Kidney capillary endothelial cell (primary cell): ENCODE measurements around the gene MPLKIP.
A peak's percentile ranks its signal among the peaks of the same experiment; 100 is the strongest.
"Not testable (repeated sequence)": the region's sequence is repeated elsewhere in the genome, so short reads cannot be mapped to it uniquely, and the experiment has no call there.

Experiments used
- DNase-seq: peaks from one replicate; pipeline ENCODE4 v3.0.0-alpha.2; 2018; ENCODE audit warnings: low spot score

The MPLKIP gene

DNA sequence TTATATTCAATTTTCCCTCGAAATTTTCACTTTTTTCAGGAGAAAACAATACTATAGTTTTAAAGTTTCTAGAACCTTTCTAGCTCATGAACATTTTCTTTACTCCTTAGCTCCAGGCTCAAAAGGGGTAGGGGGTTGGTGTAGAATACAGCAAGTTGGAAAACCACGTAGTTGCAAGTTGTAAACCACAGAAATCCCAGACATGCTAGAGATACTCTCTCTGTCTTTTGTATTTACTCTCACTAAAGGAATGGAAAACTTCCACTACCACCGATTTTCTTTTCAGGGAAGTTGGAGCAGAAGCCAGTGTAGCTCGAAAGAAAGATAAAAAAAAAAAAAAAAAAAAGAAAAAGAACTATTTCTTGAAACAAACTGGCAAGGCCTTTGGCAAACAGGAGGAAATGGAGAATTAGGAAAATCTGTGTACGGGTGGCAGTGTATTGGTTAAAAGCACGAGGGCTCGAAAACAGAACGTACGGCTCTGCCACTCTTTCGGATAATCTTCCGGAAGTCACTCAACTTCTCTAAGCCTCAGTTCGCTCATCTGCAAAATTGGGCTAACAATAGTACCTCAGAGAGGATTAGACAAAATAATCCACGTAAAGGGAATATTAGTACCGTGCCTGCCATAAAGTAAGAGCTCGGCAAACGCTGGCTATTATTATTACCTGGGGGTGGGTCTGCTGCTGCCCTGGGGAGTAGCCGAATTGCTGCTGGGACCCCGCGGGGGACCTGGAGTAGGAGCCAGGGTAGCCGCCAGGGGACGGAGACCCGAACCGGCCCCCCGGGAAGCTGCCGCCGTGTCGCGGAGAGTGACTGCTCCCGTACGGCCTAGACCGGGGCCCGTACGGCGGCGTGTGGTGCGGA lies 628 bp downstream of the MPLKIP start:
- peak; percentile 19 for DNase-seq

DNA sequence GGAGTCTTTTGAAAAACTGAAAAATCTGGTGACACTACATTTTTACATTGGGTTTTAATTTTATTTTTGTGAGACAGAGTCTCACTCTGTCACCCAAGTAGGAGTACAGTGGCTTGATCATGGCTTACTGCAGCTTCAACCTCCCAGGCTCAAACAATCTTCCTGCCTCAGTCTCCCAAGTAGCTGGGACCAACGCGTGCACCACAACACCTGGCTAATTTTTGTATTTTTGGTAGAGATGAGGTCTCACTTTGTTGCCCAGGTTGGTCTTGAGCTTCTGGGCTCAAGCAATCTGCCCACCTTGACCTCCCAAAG lies 11.5 kb downstream of the MPLKIP start:
- DNase-seq: no peak

DNA sequence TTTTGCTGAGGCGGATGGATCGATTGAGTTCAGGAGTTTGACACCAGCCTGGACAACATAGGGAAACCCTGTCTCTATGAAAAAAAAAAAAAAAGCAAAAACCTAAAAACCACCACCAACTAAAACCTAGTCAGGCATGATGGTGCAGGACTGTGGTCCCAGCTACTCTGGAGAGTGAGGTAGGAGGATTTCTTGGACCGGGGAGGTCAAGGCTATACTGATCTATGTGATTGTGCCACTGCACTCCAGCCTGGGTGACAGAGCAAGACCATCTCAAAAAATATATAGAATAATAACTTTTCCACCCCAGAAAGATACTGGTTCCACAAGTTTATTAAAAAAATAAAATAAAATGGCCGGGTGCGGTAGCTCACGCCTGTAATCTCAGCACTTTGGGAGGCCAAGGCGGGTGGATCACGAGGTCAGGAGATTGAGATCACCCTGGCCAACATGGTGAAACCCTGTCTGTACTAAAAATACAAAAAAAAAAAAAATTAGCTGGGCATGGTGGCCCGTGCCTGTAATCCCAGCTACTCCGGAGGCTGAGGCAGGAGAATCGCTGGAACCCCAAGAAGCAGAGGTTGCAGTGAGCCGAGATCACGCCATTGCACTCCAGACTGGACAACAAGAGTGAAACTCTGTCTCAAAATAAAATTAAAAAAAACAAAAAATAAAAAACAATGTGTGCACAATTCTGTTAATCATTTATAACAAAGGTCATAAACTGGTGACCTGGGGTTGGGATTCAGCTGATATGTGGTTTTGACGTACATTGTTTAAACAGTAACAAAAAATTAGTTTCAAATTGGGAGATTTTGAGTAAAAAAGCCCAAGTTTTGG lies 12.1 kb downstream of the MPLKIP start:
- not testable (repeated sequence) for DNase-seq

DNA sequence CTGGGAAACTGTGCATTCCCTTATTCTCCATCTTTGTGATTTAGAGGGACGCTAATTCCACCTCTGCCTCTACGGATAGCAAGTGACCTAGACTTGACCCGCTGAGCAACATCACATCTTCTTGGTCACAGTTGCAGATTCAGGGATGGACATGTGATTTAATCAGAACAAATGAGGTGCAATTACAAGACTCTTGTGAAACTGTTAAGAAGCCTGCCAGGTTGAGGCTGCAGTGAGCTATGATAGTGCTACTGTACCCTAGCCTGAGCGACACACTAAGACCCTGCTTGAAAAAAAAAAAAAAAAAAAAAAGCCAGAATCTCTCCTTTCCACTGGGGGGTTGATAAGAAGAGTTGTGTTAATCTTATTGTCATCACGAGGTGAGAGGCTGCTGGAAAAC lies 14.4 kb downstream of the MPLKIP start:
- no peak for DNase-seq

DNA sequence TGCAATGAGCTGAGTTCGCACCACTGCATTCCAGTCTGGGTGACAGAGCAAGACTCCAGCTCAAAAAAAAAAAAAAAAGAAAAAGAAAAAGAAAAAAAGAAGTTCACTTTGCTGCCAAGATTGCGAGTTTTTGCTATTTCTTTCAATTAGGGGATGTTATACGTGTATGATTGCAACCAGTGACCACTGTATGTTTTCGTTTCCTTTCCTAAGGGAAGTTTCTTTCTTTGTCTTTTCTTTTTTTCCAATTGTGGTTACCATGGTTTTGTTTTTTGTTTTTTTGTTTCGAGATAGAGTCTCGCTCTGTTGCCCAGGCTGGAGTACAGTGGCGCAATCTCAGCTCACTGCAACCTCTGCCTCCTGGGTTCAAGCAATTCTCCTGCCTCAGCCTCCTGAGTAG lies 16.2 kb downstream of the MPLKIP start:
- DNase-seq: not testable (repeated sequence)

DNA sequence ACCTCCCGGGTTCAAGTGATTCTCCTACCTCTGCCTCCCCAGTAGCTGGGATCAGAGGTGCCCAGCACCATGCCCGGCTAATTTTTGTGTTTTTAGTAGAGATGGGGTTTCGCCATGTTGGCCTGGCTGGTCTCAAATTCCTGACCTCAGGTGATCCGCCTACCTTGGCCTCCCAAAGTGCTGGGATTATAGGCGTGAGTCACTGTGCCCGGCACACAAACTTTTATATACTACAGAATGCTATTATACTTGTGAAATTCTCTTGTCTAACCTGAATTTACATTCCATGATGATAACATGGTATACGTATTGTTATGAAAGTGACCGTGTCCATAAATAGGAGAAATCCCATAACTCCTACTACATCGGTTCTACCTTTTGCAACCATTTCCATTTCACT lies 17.2 kb downstream of the MPLKIP start:
- DNase-seq: not testable (repeated sequence)

DNA sequence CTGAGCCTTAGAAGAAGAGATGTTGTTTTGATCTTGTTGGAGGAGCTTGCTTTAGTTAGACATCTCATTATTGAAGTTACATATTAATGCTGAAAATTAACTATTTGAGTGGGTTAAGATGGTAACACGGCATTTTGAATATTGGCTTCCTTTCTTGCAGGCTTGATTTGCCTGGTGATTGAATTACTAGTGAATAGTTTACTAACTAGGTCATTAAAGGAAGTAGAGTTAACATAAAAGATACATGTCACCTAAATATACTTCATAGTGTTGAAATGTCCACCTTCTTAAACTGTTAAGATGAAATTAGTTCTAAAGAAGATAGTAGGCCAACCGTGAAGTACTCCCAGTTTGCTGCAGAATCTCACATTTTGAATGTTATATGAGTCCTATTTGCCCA lies 18.5 kb downstream of the MPLKIP start:
- no peak for DNase-seq

DNA sequence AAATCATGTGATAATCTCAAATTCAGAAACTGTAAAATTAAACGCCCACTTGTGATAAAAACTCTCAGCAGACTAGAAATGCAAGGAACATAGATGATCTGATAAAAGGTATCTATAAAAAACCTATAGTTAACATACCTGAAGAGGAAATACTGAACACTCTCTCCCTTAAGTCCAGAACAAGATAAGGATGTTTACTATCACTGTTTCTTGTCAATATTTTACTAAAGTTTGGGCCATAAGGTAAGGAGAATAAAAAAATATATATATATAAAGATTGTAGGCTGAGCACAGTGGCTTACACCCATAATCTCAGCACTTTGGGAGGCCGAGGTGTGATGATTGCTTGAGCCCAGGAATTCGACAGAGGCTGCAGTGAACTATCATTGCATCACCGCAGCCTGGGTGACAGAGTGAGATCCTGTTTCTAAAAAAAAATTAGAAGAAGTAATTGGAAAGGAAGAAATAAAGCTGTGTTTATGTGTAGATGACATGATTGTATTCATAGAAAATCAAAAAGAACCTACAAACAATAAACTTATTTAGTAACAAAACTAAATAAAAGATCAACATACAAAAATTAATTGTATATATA lies 28.4 kb downstream of the MPLKIP start:
- no peak for DNase-seq

DNA sequence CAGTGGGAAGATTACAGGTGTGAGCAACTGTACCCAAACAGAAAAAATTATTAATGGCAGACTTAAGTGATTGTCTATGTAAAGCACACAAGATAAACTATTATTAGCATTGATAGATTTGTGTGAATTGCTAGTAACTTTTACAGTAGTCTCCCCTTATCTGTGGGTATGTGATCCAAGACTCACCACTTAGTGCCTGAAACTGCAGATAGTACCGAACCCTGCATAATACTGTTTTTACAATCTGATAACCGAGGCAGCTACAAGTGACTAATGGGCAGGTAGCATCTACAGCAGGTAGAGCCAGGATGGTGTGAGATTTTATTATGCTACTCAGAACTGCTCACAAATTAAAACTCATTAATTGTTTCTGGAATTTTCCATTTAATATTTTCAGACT lies 31.5 kb downstream of the MPLKIP start:
- no peak for DNase-seq

DNA sequence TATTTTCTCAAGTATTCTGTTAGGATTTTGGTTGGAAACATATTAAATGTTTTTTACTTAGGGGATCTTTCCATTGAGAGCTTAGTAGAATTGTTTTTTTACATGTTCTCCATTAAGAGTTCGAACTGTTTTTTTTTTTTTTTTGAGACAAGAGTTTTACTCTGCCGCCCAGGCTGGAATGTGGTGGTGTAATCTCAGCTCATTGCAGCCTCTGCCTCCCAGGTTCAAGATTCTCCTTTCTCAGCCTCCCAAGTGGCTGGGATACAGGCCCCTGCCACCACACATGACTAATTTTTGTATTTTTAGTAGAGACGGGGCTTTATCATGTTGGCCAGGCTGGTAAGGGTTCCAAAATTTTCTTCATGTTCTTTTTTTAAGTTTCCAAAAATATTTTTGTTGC lies 33.2 kb downstream of the MPLKIP start:
- no peak for DNase-seq

DNA sequence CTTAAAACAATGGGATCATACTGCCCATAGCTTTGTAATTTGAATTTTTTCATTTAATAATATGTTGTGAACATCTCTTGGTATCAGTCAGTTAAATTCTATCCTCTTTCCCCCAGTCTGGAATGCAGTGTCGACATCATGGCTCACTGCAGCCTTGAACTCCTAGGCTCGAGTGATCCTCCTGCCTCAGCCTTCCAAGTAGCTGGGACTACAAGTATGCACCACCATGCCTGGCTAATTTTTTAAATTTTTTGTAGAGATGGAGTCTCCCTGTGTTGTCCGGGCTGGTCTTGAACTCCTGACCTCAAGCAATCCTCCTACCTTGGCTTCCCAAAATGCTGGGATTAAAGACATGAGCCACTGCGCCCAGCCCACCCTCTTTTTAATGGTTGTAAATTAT lies 34.6 kb downstream of the MPLKIP start:
- no peak for DNase-seq

DNA sequence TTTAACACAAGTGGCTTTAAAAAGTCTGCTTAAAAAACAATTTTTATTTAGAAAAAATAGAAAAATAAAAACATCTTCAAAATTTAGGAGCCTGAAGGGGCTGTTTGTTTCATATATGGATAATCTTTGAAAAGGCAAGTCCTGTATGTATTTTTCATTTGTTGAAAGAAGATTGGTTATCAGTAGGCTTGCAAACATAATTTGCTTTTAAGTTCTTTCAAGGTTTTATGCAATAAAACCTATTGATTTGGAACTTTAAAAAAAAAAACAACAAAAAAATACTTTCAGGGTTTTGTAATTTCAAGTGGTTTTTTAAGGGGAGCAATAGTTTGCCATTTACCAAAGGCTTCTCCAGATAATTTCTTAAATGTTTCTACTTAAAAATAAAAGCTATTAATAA lies 35.6 kb downstream of the MPLKIP start:
- DNase-seq: no peak

DNA sequence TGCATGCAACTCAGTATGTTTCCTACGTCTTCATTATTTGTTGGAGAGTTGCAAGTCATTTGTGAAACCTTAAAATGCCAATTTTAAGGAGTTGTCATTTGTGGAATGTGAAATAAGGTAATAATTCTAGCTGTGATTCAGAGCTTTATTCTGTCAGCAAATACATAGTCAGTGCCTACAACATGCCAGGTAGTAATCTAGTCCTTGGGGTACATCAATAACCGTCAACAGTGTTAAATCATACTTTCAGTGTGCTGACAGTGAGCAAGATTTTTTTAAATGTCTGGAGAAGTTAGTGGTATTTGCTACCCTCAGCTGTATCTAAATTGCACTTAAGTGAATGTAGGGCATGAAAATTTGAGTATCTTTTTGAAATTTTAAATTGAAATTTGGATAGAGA lies 36.7 kb downstream of the MPLKIP start:
- DNase-seq: no peak

DNA sequence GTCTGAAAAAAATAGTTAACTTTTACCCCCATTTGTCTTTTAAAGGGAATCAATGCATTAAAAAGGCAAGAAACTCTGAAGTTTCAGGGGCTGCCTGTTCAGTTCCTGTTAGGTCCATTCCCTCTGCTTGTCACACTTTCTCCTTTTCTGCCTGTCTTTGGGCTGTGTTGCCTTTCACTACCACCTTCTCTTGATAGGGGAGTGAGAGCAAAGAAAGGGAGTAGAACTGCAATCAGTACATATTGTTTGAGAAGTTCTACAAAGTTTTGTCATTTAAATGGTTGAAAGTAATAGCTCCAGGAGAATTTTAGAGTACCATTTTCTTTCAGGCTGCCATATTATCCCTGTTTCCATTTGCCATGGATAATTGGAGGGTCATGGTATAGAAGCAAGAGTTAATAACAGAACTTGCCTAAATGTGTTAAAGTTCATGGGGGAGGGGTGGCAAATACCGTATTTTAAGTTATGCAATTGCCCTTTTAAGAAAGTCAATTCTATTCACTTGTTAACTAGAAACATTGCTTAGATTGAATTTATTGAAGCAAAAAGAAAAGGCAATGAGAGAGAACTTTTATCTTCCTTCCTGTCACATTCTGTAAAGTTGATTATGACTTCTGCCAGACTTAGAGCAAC lies 38.6 kb downstream of the MPLKIP start:
- DNase-seq: no peak

DNA sequence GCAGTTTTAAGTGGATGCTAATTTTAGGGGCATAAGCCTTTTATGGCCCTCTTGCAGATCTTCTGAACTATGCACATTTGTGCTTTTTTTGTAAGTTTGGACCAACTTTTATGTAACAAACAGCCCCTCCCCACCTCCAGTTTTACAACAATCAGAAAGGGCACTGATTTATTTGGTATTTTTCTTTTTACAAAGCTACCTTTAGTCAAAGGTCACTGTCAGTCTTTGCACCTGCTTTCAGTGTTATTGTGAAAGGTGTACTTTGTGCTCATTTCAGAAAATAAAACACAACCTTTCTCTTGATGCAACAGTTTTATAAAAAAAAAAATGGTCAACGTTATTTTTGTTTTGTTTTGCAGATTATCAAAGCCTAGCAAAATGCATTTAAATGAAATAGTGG lies 39.2 kb downstream of the MPLKIP start:
- DNase-seq: no peak

DNA sequence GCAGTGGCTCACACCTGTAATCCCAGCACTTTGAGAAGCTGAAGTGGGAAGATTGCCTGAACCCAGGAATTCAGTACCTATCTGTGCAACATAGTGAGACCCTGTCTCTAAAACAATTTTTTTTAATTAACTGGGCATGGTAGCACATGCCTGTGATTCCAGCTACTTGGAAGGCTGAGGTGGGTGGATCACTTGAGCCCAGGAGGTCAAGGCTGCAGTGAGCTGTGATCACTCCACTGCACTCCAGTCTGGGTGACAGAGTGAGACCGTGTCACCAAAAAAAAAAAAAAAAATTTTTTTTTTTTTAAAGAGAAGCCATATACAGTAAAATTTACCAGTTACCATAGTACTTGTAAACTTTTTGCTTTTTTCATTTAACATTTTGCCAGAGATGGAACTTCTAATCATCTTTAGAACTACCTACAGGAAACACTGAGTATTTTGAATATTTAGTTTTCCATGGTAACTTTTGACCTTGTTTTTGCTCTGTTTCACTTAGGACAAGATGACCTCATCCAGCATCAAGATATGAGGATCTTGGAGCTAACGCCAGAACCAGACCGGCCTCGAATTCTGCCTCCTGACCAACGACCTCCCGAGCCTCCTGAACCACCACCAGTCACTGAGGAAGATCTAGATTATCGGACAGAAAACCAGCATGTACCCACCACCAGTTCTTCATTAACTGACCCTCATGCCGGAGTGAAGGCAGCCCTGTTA lies 40.6 kb downstream of the MPLKIP start:
- no peak for DNase-seq

DNA sequence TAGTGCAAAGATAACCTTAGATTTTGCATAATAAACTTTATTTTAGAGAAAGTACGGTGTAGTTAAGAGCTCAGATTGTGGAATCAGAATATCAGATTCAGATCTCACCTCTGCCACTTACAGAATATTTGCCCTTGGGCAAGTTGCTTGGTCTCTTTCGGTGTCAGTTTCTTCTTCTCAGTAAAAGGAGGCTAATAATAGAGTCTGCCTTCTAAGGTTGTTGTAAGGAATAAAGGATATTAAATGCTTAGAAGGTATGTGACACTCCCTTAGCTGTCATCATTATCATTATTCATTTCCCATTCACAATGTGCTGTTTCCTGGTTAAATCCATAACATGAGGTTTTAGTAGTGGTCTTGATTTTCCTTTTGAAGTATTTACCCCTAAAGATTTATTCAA lies 42.2 kb downstream of the MPLKIP start:
- DNase-seq: no peak

DNA sequence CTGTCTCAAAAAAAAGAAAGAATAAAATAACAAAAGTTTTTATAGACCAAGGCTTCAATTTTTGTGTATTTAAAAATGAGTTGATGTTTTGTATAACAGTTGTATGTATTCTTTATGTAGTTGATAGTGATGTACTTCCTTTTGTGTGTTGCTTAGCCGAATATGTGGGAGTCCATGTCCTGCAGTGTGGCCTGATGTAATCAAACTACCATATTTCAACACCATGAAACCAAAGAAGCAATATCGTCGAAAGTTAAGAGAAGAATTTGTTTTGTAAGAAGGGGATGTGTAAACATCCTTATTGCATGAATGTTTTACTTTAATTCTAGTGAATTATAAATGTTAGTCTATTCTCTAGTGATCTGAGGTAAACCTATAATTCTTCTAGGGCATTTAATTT lies 56.6 kb downstream of the MPLKIP start:
- DNase-seq: no peak
